Vagina (tissue), 2 donors: ENCODE measurements around the gene LAMTOR4. TPM values are rescaled to one million over a fixed set of nuclear protein-coding genes. Genes with fewer than 3 reads are reported as not detected.

ENCODE experiments used
- DNase-seq, 2 donors: peaks; one replicate each; pipeline ENCODE4 v3.0.0-alpha.2; 2017; ENCODE audit errors: extremely low spot score in 2 of 2
- H3K27ac ChIP-seq: fragments of 200-600 bp; sonication (generic); one replicate; pipeline ENCODE4 v1.5.1; 2019
- H3K27me3 ChIP-seq: fragments of 200-600 bp; sonication (generic); one replicate; pipeline ENCODE4 v1.5.1; 2019
- H3K36me3 ChIP-seq, 2 donors: fragments of 200-600 bp; sonication (generic); one replicate each; pipeline ENCODE4 v1.5.1; 2017 to 2019
- H3K4me1 ChIP-seq: fragments of 200-600 bp; sonication (generic); one replicate; pipeline ENCODE4 v1.5.1; 2019
- H3K4me3 ChIP-seq, 2 donors: fragments of 200-600 bp; sonication (generic); 1 replicate in 1 of 2; 2 replicates in 1 of 2; pipeline ENCODE4 v1.5.1; 2016 to 2019
- H3K9me3 ChIP-seq: fragments of 200-600 bp; sonication (generic); one replicate; pipeline ENCODE4 v1.5.1; 2019
- CTCF ChIP-seq, 3 experiments: fragments of 450-650 bp in 2 of 3; fragments of 200-600 bp in 1 of 3; sonication (generic) in 1 of 3; IDR thresholded peaks; one replicate each; pipeline ENCODE4 v1.5.1; 2017 to 2019; ENCODE audit warnings: antibody characterized with exemption in 3 of 3, mild to moderate bottlenecking in 2 of 3, moderate library complexity in 2 of 3
- POLR2A ChIP-seq, 2 donors: fragments of 450-650 bp; IDR thresholded peaks; one replicate each; pipeline ENCODE4 v1.6.1; 2017; ENCODE audit warnings: antibody characterized with exemption in 2 of 2, mild to moderate bottlenecking in 2 of 2, moderate library complexity in 2 of 2
- POLR2AphosphoS5 ChIP-seq, 2 donors: sonication (generic); formaldehyde crosslinking; IDR thresholded peaks; one replicate each; pipeline ENCODE4 v1.9.0; 2017; ENCODE audit warnings: antibody characterized with exemption in 2 of 2, mild to moderate bottlenecking in 2 of 2, low read depth in 1 of 2; ENCODE audit not compliant: insufficient read depth in 1 of 2
- intact Hi-C: fragments of 100-400 bp; cut with DNase I; formaldehyde crosslinking; loops from one replicate; pipeline ENCODE4 v1.15.1; 2023
- total RNA-seq: library from RNA; depleted of rRNA; stranded (reverse); fragments of >200 nt; gene quantifications from one replicate; pipeline ENCODE4 v1.2.3, GENCODE V29; 2016

The LAMTOR4 gene
- total RNA-seq, 1 donor from 2014 or later: 161 TPM

GRCh38 chr7:100171840-100172239 is 23.1 kb downstream of the LAMTOR4 start:
- no peaks in the 10 kb centered on the region for H3K27me3 ChIP-seq
- TF ChIP-seq POLR2A (IDR thresholded peaks at IDR 0.05): no peak
- no peak for TF ChIP-seq CTCF (IDR thresholded peaks at IDR 0.05)
- TF ChIP-seq POLR2AphosphoS5 (IDR thresholded peaks at IDR 0.05; ENCODE audit: insufficient read depth in 1 of 2, low read depth in 1 of 2): no peak
- no peak for DNase-seq
- H3K4me3 ChIP-seq: peak overlapping the region; percentile 44 to 63
- H3K36me3 ChIP-seq: no peaks in the 10 kb centered on the region
- no peaks in the 10 kb centered on the region for H3K9me3 ChIP-seq
- peaks cover 30% of the 10 kb centered on the region for H3K4me1 ChIP-seq
- intact Hi-C loops: no loop called here
- H3K27ac ChIP-seq: no peak overlapping the region

- Histone ChIP-seq H3K4me3 (no peak overlapping the region), H3K36me3 (no peaks in the 10 kb centered on the region), H3K9me3 (no peaks in the 10 kb centered on the region), H3K27me3 (no peaks in the 10 kb centered on the region), H3K4me1 (peaks cover 24% of the 10 kb centered on the region), H3K27ac (no peak overlapping the region)
- DNase-seq: no peak
- intact Hi-C loops: no loop called here
- no peak for TF ChIP-seq POLR2AphosphoS5 (IDR thresholded peaks at IDR 0.05; ENCODE audit: insufficient read depth in 1 of 2, low read depth in 1 of 2)
- TF ChIP-seq POLR2A (IDR thresholded peaks at IDR 0.05): no peak
- TF ChIP-seq CTCF (IDR thresholded peaks at IDR 0.05): no peak
Observed at GRCh38 chr7:100173806-100174495, 25.2 kb downstream of the LAMTOR4 start.

- no peak for DNase-seq
- Histone ChIP-seq H3K27ac (no peak overlapping the region), H3K4me1 (peaks cover 20% of the 10 kb centered on the region), H3K4me3 (no peak overlapping the region), H3K36me3 (no peaks in the 10 kb centered on the region), H3K9me3 (no peaks in the 10 kb centered on the region), H3K27me3 (no peaks in the 10 kb centered on the region)
- intact Hi-C loops: no loop called here
- TF ChIP-seq POLR2A (IDR thresholded peaks at IDR 0.05) (no peak), CTCF (IDR thresholded peaks at IDR 0.05) (no peak), POLR2AphosphoS5 (IDR thresholded peaks at IDR 0.05; ENCODE audit: insufficient read depth in 1 of 2, low read depth in 1 of 2) (no peak)
Observed at GRCh38 chr7:100174582-100174981, 25.9 kb downstream of the LAMTOR4 start.

GRCh38 chr7:100175296-100175935 is 26.7 kb downstream of the LAMTOR4 start:
- DNase-seq: no peak
- Histone ChIP-seq H3K27me3 (no peaks in the 10 kb centered on the region), H3K4me1 (peaks cover 20% of the 10 kb centered on the region), H3K9me3 (no peaks in the 10 kb centered on the region), H3K36me3 (no peaks in the 10 kb centered on the region), H3K27ac (no peak overlapping the region), H3K4me3 (no peak overlapping the region)
- intact Hi-C loops: no loop called here
- no peak for TF ChIP-seq POLR2A (IDR thresholded peaks at IDR 0.05)
- no peak for TF ChIP-seq CTCF (IDR thresholded peaks at IDR 0.05)
- no peak for TF ChIP-seq POLR2AphosphoS5 (IDR thresholded peaks at IDR 0.05; ENCODE audit: insufficient read depth in 1 of 2, low read depth in 1 of 2)
